Stimulated activated CD4-positive, alpha-beta T cell treated with anti-CD3 and anti-CD28 coated beads, Interleukin-12 subunit alpha, Interleukin-12 subunit beta, amount 100 ng/mL, for 4 hours (primary cell): ENCODE results near the gene ZFC3H1.

Experiments used
- DNase-seq: peaks from one replicate; pipeline ENCODE4 v3.0.0-alpha.2; 2020

The ZFC3H1 gene

DNA sequence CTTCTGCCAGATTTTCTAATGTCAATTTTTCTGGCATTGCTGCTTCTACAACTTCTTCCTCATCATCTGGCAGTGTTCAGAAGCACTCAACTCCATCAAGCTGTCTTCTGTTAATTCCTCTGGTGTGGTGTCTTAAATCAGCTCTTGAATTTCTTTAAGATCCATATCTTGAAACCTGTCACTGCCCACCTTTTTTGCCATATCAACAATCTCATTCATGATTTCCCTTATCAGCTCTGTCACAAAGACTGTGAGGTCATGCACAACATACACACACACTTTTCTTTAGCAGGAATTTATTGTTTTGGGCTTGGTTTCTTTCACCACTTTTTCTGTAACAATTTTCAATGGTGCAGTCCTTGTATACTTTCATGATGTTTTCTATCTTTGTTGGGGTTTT lies 7.7 kb upstream of the ZFC3H1 start:
- DNase-seq, result no peak

DNA sequence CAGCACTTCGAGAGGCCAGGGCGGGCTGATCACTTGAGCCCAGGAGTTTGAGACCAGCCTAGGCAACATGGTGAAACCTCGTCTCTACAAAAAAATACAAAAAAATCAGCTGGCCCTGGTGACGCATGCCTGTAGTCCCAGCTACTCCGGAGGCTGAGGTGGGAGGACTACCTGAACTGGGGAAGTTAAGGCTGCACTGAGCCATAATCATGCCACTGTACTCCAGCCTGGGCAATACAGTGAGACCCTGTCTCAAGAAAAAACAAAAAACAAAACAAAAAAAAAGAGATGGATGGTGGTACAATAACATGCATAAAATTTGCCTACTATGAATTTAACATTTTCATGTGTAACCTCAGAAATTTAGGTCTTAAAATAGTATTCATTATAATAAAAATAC lies 2.6 kb upstream of the ZFC3H1 start:
- no peak for DNase-seq

DNA sequence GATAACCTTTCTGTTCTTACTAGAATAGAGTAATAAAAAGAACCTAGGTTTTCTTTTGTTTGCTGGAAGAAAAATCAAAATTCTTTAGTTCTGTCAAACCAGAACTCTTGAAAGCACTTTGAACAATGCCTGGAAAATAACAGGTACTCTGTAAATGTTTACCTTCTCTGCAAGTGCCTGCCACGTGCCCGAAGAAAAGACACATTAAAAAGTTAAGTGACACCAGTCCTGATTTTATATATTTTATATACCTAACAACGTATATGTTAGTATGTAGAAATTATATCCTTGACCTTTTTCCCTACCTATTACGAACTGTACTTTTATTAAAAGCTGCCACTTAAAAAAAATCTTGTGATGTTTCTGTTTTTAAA lies 1.4 kb upstream of the ZFC3H1 start:
- DNase-seq, result no peak

DNA sequence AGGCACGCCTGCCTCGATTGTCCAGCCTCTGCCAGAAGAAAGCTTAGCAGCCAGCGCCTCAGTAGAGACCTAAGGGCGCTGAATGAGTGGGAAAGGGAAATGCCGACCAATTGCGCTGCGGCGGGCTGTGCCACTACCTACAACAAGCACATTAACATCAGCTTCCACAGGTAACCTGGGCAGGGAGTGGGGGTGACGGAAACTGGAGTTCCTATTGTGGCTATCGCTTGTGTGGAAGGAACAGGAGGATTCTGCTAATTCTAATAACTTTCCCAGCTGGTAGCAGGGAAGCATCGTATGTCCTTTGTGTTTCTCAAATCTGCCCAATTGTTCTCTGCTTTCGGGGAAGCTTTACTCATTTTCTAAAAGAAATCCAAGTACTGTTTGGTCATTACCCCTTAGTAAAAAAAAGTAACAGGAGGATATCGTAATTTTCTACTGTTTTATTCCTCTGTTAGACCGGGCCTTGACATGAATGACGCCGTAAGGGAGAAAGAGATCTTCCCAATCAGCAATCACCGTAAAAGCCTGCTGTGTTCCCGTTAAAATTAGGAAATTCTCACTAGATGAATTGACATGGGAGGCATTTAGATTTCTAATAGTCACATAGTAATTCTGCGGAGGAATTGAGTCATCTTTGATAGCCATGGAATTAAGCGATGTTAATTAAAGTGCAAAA lies 902 bp upstream of the ZFC3H1 start:
- DNase-seq, result no peak

DNA sequence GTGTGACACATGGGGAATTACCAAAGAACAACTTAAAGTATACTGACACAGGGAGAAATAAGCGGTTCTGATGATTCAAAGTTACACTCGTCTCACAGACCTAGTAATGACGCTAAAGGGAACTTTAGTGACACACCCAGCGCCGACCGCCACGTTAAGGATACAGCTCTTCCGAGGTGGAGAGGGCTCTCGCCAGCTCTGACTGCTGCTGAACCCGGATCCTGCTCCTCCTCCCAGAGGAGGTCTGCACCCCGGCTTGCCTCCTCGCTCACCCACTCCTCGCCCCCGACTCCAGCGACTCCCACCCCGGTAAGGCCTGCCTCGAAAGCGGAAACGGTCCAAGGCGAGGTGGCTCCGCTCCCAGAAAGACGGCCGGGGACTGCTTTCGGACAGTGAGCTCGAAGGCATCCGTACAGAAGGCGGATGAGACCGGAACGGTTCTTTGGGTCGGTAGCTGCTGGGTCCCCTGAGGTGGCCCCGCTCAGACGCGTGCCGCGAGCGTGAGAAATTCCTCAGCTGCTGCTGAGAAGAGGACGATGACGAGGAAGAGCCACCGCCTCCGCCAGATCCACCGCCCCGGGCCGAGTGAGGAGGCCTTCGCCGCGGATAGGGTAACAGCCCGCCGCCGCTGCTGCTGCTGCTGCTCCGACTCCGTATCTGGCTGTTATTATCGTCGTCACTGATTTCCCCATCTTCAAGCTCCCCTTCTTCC lies 643 bp downstream of the ZFC3H1 start:
- DNase-seq, result peak; percentile 63

DNA sequence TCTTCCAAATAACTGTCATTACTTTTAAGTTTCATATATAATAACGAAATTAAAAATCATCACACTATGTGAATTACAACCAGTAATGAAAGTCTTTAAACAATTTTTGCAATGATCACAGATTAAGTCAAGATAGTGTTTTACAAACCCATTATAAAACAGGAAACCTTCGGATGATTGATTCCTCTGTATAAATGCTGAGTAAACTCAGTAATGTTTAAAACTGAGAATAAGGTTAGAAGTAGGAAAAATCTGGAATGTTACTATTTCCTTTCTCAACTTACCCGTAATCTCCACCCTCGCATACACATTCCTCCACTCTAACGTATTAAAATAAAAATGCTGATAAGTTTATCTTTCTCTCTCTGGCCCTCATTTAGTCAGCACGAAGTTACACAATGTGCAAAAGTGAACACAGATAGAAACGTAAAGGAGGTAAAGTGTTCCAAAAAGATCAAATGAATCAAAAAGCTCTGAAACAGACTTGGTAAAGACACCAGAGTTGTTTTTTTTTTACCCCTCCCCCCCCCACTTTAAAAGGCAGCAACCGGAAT lies 1.6 kb downstream of the ZFC3H1 start:
- DNase-seq, result no peak

DNA sequence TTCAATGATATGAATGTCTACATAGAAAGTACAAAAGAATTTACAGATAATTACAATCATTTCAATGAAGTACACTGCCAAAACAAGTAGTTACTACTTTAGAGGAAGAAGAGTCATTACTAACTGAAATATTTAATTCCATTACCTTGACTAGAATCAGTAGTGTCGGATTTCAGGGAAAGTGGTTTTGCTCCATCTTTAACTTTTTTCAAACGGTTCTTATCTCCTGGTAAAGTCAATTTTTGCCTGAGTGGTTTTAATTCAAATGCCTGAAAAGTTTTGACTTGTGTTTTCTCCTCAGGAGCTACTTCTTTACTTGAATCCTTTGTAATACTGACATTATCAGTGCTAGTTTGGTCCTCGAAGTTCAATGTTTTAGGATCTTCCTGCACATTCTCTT lies 6.9 kb downstream of the ZFC3H1 start:
- no peak for DNase-seq

DNA sequence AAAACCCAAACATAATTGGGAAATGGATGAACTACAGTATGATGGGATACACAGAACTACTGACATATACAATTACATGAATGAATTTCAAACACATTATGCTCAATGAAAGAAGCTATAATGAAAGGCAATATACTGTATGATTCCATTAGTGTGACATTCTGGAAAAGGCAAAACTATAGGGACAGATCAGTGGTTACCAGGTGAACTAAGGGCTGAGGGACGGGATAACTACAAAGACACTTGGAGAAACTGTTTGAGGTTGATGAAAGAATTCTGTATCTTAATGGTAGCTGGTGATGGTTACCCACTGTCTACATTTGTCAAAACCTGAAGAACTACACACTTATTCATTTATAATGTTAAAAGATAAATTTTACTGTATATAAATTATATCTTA lies 7.7 kb downstream of the ZFC3H1 start:
- DNase-seq, result no peak

DNA sequence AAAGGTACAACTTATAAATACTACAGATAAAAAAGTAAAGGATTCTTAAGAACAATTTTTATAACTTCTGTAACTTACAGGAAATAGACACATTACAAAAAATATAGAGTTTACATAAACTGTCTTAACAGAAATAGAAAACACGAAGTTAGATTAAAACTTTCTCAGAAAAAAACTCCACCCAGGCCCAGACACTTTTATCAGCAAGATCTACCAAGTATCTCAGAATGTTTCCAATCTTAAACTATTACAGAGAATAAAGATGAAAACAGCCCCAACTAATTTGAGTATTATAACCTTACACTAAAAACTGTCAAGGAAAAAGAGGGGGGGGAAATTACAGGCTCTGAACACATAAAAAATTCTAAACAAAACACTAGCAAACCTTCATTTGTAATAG lies 8.2 kb downstream of the ZFC3H1 start:
- DNase-seq, result no peak

DNA sequence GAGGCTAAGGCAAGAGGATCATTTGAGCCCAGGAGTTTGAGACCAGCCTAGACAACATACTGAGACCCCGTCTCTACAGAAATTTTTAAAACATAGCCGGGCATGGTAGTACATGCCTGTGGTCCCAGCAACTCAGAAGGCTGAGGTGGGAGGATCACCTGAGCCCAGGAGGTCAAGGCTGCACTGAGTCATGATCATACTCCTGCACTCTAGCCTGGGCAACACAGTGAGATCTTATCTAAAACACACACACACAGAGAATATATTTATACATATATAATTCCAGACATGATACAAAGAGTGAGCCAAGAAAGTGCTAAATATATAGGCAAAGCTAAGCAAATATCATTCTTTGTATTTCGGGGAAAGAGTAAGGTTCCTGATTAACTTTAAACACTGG lies 9.4 kb downstream of the ZFC3H1 start:
- no peak for DNase-seq

DNA sequence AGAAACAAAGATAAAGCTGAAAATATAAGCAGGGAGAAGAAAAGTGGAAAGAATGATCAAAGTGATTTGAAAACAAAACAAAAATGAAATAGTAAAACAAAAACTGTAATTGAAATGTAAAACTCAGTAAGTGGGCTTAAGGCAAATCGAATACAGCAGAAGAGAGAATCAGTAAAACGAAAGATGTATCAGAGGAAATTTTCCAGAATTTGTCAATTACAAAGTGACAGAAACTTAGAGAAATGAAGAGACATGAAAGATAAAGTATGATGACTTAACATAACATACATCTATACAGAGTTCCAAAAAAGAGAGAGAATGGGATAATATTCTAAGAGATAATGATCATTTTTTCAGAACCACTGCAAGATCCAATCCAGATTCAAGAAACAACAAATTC lies 10.5 kb downstream of the ZFC3H1 start:
- no peak for DNase-seq

DNA sequence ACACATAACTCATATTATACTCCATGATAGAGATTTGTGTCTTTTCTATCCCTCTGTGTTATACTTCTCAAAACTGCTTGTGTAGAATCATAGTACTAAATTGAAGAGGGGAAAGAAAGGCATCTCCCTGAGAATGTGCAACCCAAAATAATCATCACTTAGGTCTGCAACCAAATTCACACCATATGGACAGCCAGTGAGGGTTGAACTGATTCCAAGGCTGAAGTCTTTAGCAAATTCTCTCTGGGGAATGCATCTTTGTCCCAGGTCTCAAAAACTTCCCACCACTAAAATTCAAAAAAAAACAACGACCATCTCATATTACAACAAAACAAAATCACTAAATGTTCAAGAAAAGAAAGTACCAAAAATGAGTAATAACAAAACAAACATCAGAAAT lies 11.0 kb downstream of the ZFC3H1 start:
- DNase-seq, result no peak

DNA sequence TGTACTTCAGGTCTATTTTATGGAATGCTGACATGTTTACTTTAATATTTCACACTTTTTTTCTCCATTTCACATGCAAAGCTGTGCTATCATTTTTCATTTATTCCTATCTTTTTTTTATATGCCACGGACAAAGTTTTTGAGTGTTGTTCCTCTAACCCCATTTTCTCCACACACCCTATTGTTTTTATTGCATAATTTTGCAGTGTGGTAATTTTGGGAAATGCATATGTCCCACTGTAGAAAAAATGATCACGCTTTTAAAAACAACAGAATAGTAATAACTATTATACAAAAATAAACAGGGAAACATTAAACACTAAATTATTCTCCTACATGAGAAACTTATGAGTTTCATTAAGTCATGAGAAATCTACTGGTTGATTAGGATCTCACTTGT lies 14.2 kb downstream of the ZFC3H1 start:
- DNase-seq, result no peak

DNA sequence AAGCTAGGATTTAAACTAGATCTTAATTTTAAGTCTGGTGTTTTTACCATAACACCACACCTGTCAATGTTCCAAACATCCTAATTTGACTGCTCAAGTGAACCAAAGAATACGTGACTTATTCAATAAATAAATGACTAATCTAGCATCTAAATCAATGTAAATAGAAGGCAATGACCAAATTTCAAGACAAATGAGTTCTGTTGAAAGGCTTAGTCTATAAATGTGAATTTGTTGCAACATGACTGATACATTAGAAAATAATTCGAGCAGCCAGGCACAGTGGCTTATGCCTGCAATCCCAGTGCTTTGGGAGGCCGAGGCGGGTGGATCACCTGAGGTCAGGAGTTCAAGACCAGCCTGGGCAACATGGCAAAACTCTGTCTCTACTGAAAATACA lies 15.1 kb downstream of the ZFC3H1 start:
- no peak for DNase-seq

DNA sequence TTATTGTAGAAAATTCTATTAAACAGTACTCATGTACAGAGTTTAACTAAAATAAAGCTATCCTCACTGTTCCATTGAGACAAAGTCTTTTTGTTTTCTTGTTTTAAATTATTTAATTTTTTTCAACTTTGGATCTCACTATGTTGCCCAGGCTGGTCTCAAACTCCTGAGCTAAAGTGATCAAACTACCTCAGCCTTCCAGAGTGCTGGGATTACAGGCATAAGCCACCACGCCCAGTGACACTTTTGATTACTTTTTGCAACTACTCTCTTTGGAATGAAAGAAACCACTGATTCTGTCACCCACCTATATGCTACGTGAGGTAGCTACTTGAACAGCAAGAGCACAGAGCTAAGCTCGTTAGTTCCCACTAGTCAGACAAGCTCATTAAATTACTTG lies 17.1 kb downstream of the ZFC3H1 start:
- DNase-seq, result no peak

DNA sequence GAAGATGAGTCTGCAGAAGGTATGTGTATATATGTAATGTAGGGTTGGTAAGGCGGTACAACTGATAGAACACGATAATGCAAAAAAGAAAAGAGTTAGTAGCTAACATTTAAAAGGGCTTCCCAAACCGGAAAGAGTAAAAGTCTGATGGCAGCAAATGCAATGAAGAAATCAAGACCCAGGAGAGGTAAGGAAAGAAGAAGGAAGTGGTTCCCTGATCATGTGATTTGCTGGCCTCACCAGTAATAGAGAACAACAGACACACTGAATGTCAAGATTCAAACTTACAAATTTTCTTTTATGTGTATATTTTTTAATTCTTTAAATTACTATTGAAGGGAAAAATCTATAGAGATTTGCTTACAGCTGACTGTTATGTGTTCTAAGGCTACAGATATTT lies 18.4 kb downstream of the ZFC3H1 start:
- no peak for DNase-seq

DNA sequence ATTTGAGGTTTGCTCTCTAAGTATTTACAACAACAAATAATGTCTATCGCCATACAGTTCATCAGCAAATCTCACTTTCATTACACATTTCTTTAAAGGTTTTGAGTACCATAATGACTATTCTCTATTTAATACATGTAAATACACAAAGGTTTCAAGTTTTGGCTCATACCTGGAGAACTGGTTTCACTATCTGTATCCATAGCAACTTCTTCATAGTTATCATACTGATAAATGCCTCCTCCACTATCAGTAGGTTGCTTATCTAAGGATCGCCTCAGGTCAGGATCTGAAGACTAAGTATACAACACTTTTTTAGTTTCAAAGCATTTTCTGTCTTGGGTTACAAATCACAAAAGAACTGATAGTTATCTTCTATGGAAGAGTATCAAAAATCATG lies 21.4 kb downstream of the ZFC3H1 start:
- DNase-seq, result no peak

DNA sequence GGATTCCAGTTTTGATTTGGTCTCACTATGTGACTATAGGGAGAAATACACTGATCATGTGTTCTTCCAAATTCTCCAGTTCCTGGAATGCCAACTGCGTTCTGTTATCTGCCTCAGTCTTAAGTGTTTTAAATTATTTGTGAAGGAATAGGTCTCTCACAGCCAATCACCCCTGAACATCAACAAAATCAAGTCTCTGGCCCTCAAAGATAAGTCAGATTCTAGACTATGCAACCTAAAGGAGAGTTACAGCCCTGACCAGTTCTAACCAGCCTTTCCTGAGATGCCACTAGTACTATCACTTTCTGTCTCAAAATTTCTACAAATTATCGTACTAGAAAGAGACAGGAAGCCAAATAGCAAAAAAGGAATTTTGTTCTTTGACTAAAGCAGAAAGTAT lies 22.3 kb downstream of the ZFC3H1 start:
- DNase-seq, result no peak

DNA sequence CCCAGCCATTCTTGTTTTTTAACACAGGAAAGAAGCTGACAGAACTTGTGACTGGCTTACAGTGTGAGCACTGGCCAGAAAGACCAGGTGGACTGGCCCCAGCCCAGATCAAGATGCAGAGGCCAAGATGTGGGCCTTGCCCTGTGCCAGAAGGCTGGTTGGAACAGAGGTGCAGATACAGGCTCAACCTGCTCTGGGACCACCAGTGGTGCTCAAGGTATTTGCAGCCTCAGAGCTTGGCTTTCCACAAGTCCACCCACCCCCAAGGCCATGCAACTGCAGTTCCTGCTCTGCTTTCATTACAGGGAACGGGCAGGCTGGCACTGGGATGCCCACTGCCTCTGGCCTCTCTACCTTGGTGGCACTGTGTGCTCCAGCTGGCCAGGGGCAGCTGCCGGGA lies 23.3 kb downstream of the ZFC3H1 start:
- no peak for DNase-seq

DNA sequence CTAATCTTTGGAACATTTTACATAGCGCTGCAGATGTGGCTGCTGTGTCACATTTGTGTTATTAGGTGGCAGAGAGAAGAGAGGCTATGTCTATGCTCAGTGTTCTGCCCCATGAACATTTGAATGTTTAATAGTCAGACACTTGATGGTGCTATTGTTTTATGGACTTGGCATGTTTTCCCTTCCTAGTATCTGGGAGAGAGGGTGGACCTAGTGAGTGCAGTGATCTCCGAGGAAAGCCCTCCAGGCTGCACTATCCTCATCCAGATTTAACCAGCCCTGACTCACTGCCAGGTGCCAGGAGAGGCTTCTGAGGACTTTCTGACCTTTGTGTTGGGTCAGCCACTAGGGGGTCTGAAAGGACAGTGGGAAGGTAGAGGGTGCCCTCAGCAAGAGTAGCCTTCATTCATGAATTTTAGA lies 24.3 kb downstream of the ZFC3H1 start:
- DNase-seq, result no peak

DNA sequence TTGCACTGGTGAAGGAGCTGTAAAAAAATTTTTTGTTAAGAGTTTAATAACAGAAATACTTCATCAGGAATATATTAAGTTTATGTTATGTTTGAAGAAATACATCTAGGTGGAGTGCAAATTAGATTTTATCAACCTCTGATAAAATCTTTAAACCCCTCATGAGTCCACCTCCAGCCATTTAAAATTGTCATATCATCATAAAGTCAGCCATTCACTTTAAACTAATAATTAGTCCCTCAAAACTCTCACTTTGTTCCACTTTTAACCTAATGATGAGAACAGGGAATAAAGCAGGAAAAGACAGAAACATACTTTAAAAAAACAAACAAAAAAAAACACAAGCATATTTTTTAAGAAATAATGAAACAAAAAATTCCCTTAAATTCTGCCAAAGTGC lies 25.1 kb downstream of the ZFC3H1 start:
- DNase-seq, result no peak

DNA sequence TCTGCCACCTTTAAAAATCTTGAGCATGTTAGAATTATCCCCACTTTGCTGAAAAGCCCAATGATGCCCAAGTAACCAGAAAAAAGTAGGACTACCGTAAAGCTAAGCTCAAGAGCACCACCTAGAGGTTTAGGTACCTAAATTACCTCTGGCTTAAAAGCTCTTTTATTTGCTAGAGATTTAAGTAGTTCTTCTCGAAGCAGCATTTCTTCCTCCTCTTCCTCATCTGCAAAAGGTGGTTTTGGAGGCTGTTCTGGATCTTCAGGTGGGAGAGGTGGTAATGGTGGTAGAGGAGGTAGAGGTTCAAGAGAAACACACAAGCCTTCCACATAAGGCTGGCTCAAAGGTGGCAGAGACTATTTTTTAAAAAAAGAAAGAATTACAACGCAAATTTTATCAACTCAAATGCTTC lies 26.9 kb downstream of the ZFC3H1 start:
- no peak for DNase-seq

DNA sequence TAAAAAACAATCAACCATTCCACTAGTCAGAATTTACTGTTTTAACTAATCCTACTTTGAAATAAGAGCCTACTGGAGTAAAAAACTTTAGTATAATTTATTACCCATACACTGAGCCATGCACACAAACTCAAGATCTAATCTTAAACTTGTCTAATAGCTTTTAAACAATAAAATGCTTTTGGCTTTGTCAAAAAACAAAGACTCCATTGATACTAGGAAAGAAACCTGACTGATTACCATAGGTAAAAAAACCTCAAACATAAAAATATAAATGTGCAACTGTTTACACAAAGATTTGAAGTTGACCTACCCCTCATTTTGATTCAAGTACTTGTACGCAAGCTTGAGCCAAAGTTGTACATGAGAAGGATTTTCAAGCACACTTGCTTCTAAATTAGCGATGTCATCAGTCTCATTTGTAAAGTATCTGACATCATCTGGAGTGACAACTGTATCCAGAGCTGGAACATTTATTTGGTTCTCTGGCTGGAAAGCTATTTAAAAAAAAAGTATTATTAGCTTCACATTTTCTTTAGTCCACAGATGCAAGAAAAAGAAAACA lies 36.1 kb downstream of the ZFC3H1 start:
- DNase-seq, result no peak

DNA sequence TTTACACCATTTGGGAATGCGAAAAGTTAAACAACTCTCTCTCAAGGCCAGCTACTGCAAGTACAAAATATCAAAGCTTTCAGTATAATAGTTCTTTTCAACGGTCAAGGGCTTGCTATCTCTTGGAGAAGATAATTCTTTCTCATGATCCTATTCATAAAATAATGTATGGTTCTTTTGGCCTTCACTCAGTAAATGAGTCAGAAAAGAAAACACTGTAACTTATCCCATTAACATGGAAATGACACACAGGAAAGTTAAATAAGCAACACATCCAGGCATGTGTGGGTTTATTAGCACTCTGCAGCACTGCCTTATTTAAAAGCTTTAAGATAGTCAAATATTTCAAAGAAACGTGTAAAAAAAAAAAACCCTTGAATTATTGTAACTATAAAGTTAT lies 36.9 kb downstream of the ZFC3H1 start:
- DNase-seq, result no peak

DNA sequence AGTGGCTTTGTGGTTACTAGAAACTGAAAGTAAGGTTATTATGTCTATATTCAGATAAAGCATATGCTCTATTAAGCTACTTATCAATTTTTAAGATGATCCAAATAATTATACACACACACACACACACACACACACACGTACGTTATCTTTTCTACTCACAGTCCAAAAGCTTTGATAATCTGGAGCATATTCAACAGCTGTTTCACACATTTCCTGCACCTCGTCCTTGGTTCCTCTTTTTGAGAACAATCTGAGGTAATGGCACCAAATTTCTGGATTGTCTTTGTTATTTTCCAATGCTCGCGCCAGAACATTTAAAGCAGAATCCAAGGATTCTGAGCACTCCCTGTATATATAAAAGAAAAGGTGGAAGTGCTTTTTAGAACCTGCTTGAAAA lies 37.5 kb downstream of the ZFC3H1 start:
- no peak for DNase-seq
